ENCODE results near the gene PHF23. TPM values are rescaled to one million over a fixed set of nuclear protein-coding genes. Genes with fewer than 3 reads are reported as not detected.
A peak's percentile ranks its signal among the peaks of the same experiment; 100 is the strongest.

PHF23 gene
- total and polyA plus RNA-seq, 9 of the 15 experiments (the other 6 are each of a cell fraction or from before 2014, with no cell fraction given): 7.4 to 87.5 (median 33.7) TPM

DNA sequence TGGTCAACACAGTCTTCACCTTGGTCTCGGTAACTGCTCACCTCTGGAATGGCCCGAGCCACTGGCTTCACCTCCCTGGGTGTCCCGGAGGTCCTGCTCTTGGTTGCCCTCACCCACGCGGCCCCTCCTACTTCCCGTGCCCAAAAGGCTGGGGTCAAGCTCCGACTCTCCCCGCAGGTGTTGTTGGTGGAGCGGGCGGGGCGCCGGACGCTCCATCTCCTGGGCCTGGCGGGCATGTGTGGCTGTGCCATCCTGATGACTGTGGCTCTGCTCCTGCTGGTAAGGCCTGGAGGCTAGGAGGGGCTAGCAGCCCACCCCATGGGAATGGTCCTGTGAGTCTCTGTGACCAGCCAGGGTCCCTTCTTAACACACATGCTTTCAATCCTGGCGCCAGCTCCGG lies 45.7 kb upstream of the PHF23 start (continued):
- TF ChIP-seq CCNT2 (IDR thresholded peaks at IDR 0.05; ENCODE audit: borderline replicate concordance, extremely low read depth, insufficient read length, low read depth, low read length): no peak
- TF ChIP-seq LARP7 (IDR thresholded peaks at IDR 0.05): no peak

- Histone ChIP-seq H3K9me1 (ENCODE audit: control insufficient read depth, insufficient read depth, low read length) (no peaks in the 10 kb centered on the region), H3K9ac (ENCODE audit: insufficient read depth in 1 of 2, low read depth in 2 of 2, low read length in 2 of 2) (peak overlapping the region in 1 of 2 experiments; percentile 30; a peak in 1 of 4 replicates), H3K27ac (ENCODE audit: extremely low read depth, low read depth, low read length) (no peak overlapping the region), H4K20me1 (replicated peaks; ENCODE audit: control insufficient read depth, insufficient read depth, low read length) (no peaks in the 10 kb centered on the region; the same call in 1 of the 2 replicates), H3K9me3 (replicated peaks; ENCODE audit: control insufficient read depth, insufficient read depth, low read depth, low read length) (no peaks in the 10 kb centered on the region), H2AFZ (ENCODE audit: low read depth, low read length) (no peak overlapping the region), H3K4me1 (replicated peaks in 1 of 2; ENCODE audit: control insufficient read depth in 2 of 2, insufficient read depth in 2 of 2, low read length in 2 of 2) (peaks cover 15 to 44% of the 10 kb centered on the region in 2 experiments; a peak in 4 of 5 replicates), H3K79me2 (ENCODE audit: control insufficient read depth, insufficient read depth, low read length) (no peaks in the 10 kb centered on the region; the same call in 2 of the 3 replicates), H3K4me3 (no peak overlapping the region), H3K36me3 (ENCODE audit: control insufficient read depth, insufficient read depth, low read length) (0 out of 3 replicates have a peak, but pooled peaks cover 3% of the 10 kb centered on the region), H3K27me3 (ENCODE audit: control insufficient read depth in 2 of 2, insufficient read depth in 2 of 2, low read length in 2 of 2) (no peaks in the 10 kb centered on the region), H3K4me2 (ENCODE audit: insufficient read depth, low read length) (no peak overlapping the region)
- POLR2A ChIA-PET: interaction anchor here (0.6 to 1.4 kb wide), 5 partner anchors 10 to 368 kb away, joined by 3 to 5 read pairs (median 3); no protein-coding TSS in a partner anchor
- FAIRE-seq (no peak), DNase-seq (ENCODE audit: extremely low read depth in 1 of 4, low spot score in 3 of 4) (peak in 1 of 4 experiments; percentile 2), ATAC-seq (no peak)
- BruUV-seq (replicated peaks): no TSS peak
- CTCF ChIA-PET (ENCODE audit: low intra/inter-chr PET ratio): no interaction called here
- WGBS (ENCODE audit: insufficient coverage, low coverage, missing lambda C conversion rate): 75% methylated on average over 11 of the region's 18 CpGs
- intact Hi-C loops (cut with micrococcal nuclease) (loop anchor here (5.0 kb wide), 1 partner anchor 46 kb away; the partner anchor contains the start of gene PHF23), in situ Hi-C loops (cut with MboI) (loop anchor here (5.0 kb wide), 1 partner anchor 59 kb away; no protein-coding TSS in a partner anchor)
- TF ChIP-seq TCF7 (IDR thresholded peaks at IDR 0.05; ENCODE audit: borderline replicate concordance) (no peak), TCF3 (CRISPR knock-in tag; IDR thresholded peaks at IDR 0.05) (no peak), SMAD1 (IDR thresholded peaks at IDR 0.05; ENCODE audit: low read depth, low read length, partially characterized antibody) (no peak), FOXJ2 (tag; IDR thresholded peaks at IDR 0.05) (no peak), FIP1L1 (IDR thresholded peaks at IDR 0.05; ENCODE audit: low read depth, low read length, poor library complexity, severe bottlenecking) (no peak), TGIF2 (CRISPR knock-in tag; IDR thresholded peaks at IDR 0.05) (no peak), E2F5 (CRISPR knock-in tag; IDR thresholded peaks at IDR 0.05) (no peak), MAFG (tag; conservative IDR thresholded peaks at IDR 0.05) (no peak), ZNF583 (CRISPR knock-in tag; IDR thresholded peaks at IDR 0.05) (no peak), TCF15 (CRISPR knock-in tag; IDR thresholded peaks at IDR 0.05) (no peak), THAP12 (CRISPR knock-in tag; IDR thresholded peaks at IDR 0.05) (no peak)
- TF ChIP-seq, protein P1, sequence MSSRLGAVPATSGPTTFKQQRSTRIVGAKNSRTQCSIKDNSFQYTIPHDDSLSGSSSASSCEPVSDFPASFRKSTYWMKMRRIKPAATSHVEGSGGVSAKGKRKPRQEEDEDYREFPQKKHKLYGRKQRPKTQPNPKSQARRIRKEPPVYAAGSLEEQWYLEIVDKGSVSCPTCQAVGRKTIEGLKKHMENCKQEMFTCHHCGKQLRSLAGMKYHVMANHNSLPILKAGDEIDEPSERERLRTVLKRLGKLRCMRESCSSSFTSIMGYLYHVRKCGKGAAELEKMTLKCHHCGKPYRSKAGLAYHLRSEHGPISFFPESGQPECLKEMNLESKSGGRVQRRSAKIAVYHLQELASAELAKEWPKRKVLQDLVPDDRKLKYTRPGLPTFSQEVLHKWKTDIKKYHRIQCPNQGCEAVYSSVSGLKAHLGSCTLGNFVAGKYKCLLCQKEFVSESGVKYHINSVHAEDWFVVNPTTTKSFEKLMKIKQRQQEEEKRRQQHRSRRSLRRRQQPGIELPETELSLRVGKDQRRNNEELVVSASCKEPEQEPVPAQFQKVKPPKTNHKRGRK (tag; IDR thresholded peaks at IDR 0.05): no peak
Observed at GRCh38 chr17:7283471-7284216, 44.4 kb upstream of the PHF23 start.

All from K562 (cell line).